Prostate gland (tissue), 2 donors: Measurements from ENCODE around the gene GAB2.

Experiments
- POLR2A ChIP-seq: fragments of 450-650 bp; IDR thresholded peaks from one replicate; pipeline ENCODE4 v1.6.1; 2016; ENCODE audit warnings: antibody characterized with exemption, mild to moderate bottlenecking
- POLR2AphosphoS5 ChIP-seq: sonication (generic); formaldehyde crosslinking; IDR thresholded peaks from one replicate; pipeline ENCODE4 v1.6.1; 2017; ENCODE audit warnings: antibody characterized with exemption
- TF ChIP-seq, protein P1 (sequence below), 4 experiments: fragments of 200-600 bp in 2 of 4; fragments of 450-650 bp in 2 of 4; sonication (generic) in 2 of 4; IDR thresholded peaks; 1 replicate in 3 of 4; 2 replicates in 1 of 4; pipeline ENCODE4 v1.5.1; 2016 to 2019; ENCODE audit warnings: antibody characterized with exemption in 4 of 4, mild to moderate bottlenecking in 2 of 4, moderate library complexity in 2 of 4

DNA sequence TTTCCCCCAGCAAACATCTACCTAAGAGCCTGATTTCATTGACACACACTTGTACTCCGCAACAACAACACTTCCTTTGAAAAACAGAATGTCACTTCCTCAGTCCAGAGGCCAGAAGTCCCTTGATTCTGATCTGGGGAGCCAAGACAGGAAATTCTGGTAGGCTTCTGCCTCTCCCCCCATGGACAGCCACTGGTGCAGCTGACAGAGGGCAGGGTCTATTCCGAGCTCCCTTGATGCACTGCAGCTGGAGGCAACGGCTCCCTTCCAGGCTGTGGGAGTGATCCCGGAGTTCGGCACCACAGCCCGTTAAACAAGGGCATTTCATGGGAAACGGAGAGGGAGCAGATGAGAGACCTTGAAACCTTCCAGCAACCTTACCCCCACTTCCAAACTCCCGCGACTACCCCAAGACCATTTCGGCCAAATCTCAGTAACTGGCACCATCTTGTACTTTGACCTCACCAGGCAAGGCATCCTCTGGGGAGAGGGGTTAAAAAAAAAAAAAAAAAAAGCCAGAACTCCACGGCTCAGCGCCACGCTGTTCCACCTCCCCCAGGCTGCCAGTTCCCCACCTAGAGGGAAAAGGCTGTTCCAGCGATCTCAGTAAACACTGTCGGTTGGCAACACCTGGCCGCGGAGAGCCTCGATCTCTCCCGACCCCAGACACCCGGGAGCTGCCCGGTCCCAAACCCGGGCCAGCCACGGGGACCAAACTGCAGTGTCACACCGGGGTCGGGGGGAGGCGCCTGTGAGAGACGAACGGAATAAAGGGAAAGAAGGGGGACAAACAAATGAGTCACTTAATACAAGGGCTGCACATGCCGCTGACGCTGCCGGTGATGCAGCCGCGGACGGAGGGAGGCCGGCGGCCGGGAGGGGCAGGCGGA is 1.1 kb downstream of the GAB2 start:
- TF ChIP-seq POLR2AphosphoS5, result peak; percentile 64
- TF ChIP-seq, protein P1, sequence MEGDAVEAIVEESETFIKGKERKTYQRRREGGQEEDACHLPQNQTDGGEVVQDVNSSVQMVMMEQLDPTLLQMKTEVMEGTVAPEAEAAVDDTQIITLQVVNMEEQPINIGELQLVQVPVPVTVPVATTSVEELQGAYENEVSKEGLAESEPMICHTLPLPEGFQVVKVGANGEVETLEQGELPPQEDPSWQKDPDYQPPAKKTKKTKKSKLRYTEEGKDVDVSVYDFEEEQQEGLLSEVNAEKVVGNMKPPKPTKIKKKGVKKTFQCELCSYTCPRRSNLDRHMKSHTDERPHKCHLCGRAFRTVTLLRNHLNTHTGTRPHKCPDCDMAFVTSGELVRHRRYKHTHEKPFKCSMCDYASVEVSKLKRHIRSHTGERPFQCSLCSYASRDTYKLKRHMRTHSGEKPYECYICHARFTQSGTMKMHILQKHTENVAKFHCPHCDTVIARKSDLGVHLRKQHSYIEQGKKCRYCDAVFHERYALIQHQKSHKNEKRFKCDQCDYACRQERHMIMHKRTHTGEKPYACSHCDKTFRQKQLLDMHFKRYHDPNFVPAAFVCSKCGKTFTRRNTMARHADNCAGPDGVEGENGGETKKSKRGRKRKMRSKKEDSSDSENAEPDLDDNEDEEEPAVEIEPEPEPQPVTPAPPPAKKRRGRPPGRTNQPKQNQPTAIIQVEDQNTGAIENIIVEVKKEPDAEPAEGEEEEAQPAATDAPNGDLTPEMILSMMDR (IDR thresholded peaks at IDR 0.05), result peak in 2 of 4 experiments; percentile 39 to 54
- TF ChIP-seq POLR2A, result peak; percentile 64
